Measurements from ENCODE around the gene TLCD3A.

GRCh38 chr17:689556-690275 lies 42.7 kb upstream of the TLCD3A start:
- no peak for TF ChIP-seq CTCF (IDR thresholded peaks at IDR 0.05; ENCODE audit: low read depth, low read length, poor library complexity, severe bottlenecking)
- TF ChIP-seq EZH2phosphoT487 (IDR thresholded peaks at IDR 0.05; ENCODE audit: borderline replicate concordance, low read length), result no peak

Data from DOHH2 (cell line).